H9 (cell line): Measurements from ENCODE around the gene ALLC. TPM values are rescaled to one million over a fixed set of nuclear protein-coding genes. Genes with fewer than 3 reads are reported as not detected.

ENCODE experiments used
- DNase-seq: peaks from one replicate; pipeline ENCODE4 v3.0.0-alpha.2; 2017
- H2AFZ ChIP-seq: one replicate; pipeline ENCODE4 v1.6.1; 2013; ENCODE audit warnings: mild to moderate bottlenecking, low read length, control low read depth, moderate library complexity
- H2AK5ac ChIP-seq: 2 replicates; pipeline ENCODE4 v1.6.1; 2013; ENCODE audit warnings: low read length, control low read depth, mixed read lengths; ENCODE audit not compliant: insufficient read length
- H2BK120ac ChIP-seq: one replicate; pipeline ENCODE4 v1.6.1; 2013; ENCODE audit warnings: low read depth, mild to moderate bottlenecking, low read length, control low read depth, inconsistent platforms; ENCODE audit not compliant: poor library complexity, severe bottlenecking
- H2BK12ac ChIP-seq: 2 replicates; pipeline ENCODE4 v1.6.1; 2013; ENCODE audit warnings: low read length, control low read depth, mixed read lengths, low read depth; ENCODE audit not compliant: insufficient read length
- H2BK15ac ChIP-seq: 2 replicates; pipeline ENCODE4 v1.6.1; 2013; ENCODE audit warnings: low read depth, low read length, control low read depth
- H2BK20ac ChIP-seq: one replicate; pipeline ENCODE4 v1.6.1; 2013; ENCODE audit warnings: low read depth, mild to moderate bottlenecking, low read length, control low read depth, inconsistent platforms; ENCODE audit not compliant: poor library complexity, severe bottlenecking
- H2BK5ac ChIP-seq: 2 replicates; pipeline ENCODE4 v1.6.1; 2013; ENCODE audit warnings: low read length, control low read depth, mixed read lengths; ENCODE audit not compliant: insufficient read length
- H3K14ac ChIP-seq: 2 replicates; pipeline ENCODE4 v1.6.1; 2013; ENCODE audit warnings: low read length, control low read depth; ENCODE audit not compliant: insufficient read depth
- H3K18ac ChIP-seq: 2 replicates; pipeline ENCODE4 v1.6.1; 2013; ENCODE audit warnings: low read depth, mild to moderate bottlenecking, mixed read lengths, low read length, control low read depth; ENCODE audit not compliant: insufficient read length
- H3K23ac ChIP-seq: 2 replicates; pipeline ENCODE4 v1.6.1; 2013; ENCODE audit warnings: low read length, control low read depth, mixed read lengths, low read depth; ENCODE audit not compliant: insufficient read length
- H3K23me2 ChIP-seq: 2 replicates; pipeline ENCODE4 v1.6.1; 2013; ENCODE audit warnings: low read depth, mild to moderate bottlenecking, mixed read lengths, low read length, control low read depth; ENCODE audit not compliant: insufficient read length, poor library complexity, severe bottlenecking
- H3K27ac ChIP-seq: 2 replicates; pipeline ENCODE4 v1.5.1; 2013; ENCODE audit warnings: low read length, control low read depth, mixed read lengths, low read depth; ENCODE audit not compliant: insufficient read length
- H3K27me3 ChIP-seq: 2 replicates; pipeline ENCODE4 v1.6.1; 2013; ENCODE audit warnings: low read length, control low read depth, inconsistent platforms; ENCODE audit not compliant: insufficient read depth
- H3K4ac ChIP-seq: 2 replicates; pipeline ENCODE4 v1.6.1; 2013; ENCODE audit warnings: low read depth, mild to moderate bottlenecking, control low read depth, inconsistent platforms, low read length, moderate library complexity
- H3K4me1 ChIP-seq: 2 replicates; pipeline ENCODE4 v1.6.1; 2013; ENCODE audit warnings: low read length, control low read depth, inconsistent platforms; ENCODE audit not compliant: insufficient read depth
- H3K4me2 ChIP-seq: 2 replicates; pipeline ENCODE4 v1.6.1; 2013; ENCODE audit warnings: low read length, control low read depth, mixed read lengths; ENCODE audit not compliant: insufficient read length, insufficient read depth
- H3K56ac ChIP-seq: 2 replicates; pipeline ENCODE4 v1.6.1; 2013; ENCODE audit warnings: low read depth, mild to moderate bottlenecking, mixed read lengths, low read length, control low read depth; ENCODE audit not compliant: insufficient read length
- H3K79me1 ChIP-seq: 2 replicates; pipeline ENCODE4 v1.6.1; 2013; ENCODE audit warnings: low read depth, mild to moderate bottlenecking, moderate library complexity, low read length, control low read depth, inconsistent platforms; ENCODE audit not compliant: insufficient read depth, poor library complexity, severe bottlenecking
- H3K79me2 ChIP-seq: 2 replicates; pipeline ENCODE4 v1.6.1; 2013; ENCODE audit warnings: low read length, control low read depth, inconsistent platforms; ENCODE audit not compliant: insufficient read depth
- H3K9ac ChIP-seq: 2 replicates; pipeline ENCODE4 v1.6.1; 2013; ENCODE audit warnings: low read length, control low read depth, mixed read lengths; ENCODE audit not compliant: insufficient read length; ENCODE audit errors: extremely low read depth
- H3K9me3 ChIP-seq: one replicate; pipeline ENCODE4 v1.6.1; 2013; ENCODE audit warnings: low read depth, low read length, inconsistent platforms; ENCODE audit not compliant: control insufficient read depth
- H3T11ph ChIP-seq: one replicate; pipeline ENCODE4 v1.6.1; 2013; ENCODE audit warnings: mild to moderate bottlenecking, low read length, control low read depth, inconsistent platforms
- H4K20me1 ChIP-seq: one replicate; pipeline ENCODE4 v1.6.1; 2013; ENCODE audit not compliant: control insufficient read depth, insufficient read length, insufficient read depth
- H4K5ac ChIP-seq: 2 replicates; pipeline ENCODE4 v1.6.1; 2013; ENCODE audit warnings: low read depth, mild to moderate bottlenecking, mixed read lengths, low read length, control low read depth; ENCODE audit not compliant: insufficient read length
- H4K8ac ChIP-seq: replicated peaks from 2 replicates; pipeline ENCODE4 v1.6.1; 2013; ENCODE audit warnings: low read length, control low read depth, mixed read lengths, low read depth; ENCODE audit not compliant: insufficient read length
- H4K91ac ChIP-seq: 2 replicates; pipeline ENCODE4 v1.6.1; 2013; ENCODE audit warnings: low read depth, mild to moderate bottlenecking, moderate library complexity, mixed read lengths, low read length, control low read depth; ENCODE audit not compliant: insufficient read length
- H3K27ac Mint-ChIP-seq, 3 experiments: 2 replicates in 2 of 3; 3 replicates in 1 of 3; pipeline ENCODE4 v1.8.0; 2020 to 2021; ENCODE audit warnings: mixed read lengths in 3 of 3, mild to moderate bottlenecking in 1 of 3, moderate library complexity in 1 of 3
- H3K27me3 Mint-ChIP-seq: 2 replicates; pipeline ENCODE4 v1.8.0; 2021; ENCODE audit warnings: low read depth, mild to moderate bottlenecking, moderate library complexity, mixed read lengths
- H3K36me3 Mint-ChIP-seq, 3 experiments: 2 replicates in 2 of 3; 3 replicates in 1 of 3; pipeline ENCODE4 v1.8.0; 2020 to 2021; ENCODE audit warnings: low read depth in 3 of 3, mixed read lengths in 3 of 3; ENCODE audit not compliant: insufficient read depth in 1 of 3
- H3K4me1 Mint-ChIP-seq, 2 experiments: 2 replicates each; pipeline ENCODE4 v1.8.0; 2020; ENCODE audit warnings: mixed read lengths in 2 of 2
- H3K4me3 Mint-ChIP-seq, 2 experiments: 2 replicates in 1 of 2; 3 replicates in 1 of 2; pipeline ENCODE4 v1.8.0; 2020 to 2021; ENCODE audit warnings: mild to moderate bottlenecking in 2 of 2, mixed read lengths in 2 of 2, moderate library complexity in 1 of 2
- H3K9me3 Mint-ChIP-seq, 2 experiments: 2 replicates in 1 of 2; 3 replicates in 1 of 2; pipeline ENCODE4 v1.8.0; 2020; ENCODE audit warnings: mild to moderate bottlenecking in 2 of 2, mixed read lengths in 2 of 2, moderate library complexity in 1 of 2
- WGBS: extraction: QIAGEN DNeasy Blood & Tissue Kit; methylation state at CpG from one replicate; pipeline ENCODE4 v1.1.7; 2013; ENCODE audit warnings: missing lambda C conversion rate, low lambda C conversion rate, mixed read lengths; ENCODE audit not compliant: insufficient read length; ENCODE audit errors: extremely low coverage; 5-methylcytosine and 5-hydroxymethylcytosine counted together
- total RNA-seq: library from RNA; stranded (reverse); gene quantifications from 2 replicates; pipeline ENCODE4 v1.2.1, GENCODE V29; 2021
- TF ChIP-seq, protein P1 (sequence below): fragments of 200-600 bp; sonication (generic); conservative IDR thresholded peaks from 3 replicates; pipeline ENCODE4 v1.8.0; 2021; ENCODE audit warnings: antibody characterized with exemption, mild to moderate bottlenecking

The ALLC gene
- total RNA-seq, 1 experiment from 2014 or later = not detected

DNA sequence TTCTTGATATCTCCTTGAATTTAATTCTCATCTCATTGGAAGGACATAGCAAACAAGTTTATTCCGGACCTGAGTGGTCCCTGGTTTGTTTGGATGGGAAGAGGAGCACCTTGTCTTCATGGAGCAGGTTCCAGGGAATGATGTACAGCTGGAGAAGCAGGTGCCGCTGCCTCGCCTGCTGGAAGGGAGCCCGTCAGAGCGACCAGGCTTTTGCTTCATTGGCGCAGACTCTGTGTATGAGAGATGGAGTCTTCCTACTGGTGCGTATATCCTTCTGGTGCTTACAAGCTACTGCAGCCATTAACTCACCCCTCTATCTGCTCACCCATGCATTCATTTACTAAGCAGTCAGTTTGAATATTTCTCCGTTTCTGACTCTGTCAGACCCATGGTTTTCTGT, 11.6 kb upstream of the ALLC start:
- no peak overlapping the region for H3K4me2 ChIP-seq
- no peak overlapping the region for H2BK20ac ChIP-seq
- no peak overlapping the region for H2BK15ac ChIP-seq
- no peaks in the 10 kb centered on the region for H3K9me3 ChIP-seq
- H3K36me3 Mint-ChIP-seq = no peaks in the 10 kb centered on the region
- peaks cover 8 to 11% of the 10 kb centered on the region in 2 experiments for H3K4me1 Mint-ChIP-seq
- H3K9me3 Mint-ChIP-seq = no peaks in the 10 kb centered on the region; a peak in 1 of 5 replicates
- H2BK120ac ChIP-seq = no peak overlapping the region
- H4K5ac ChIP-seq = no peak overlapping the region
- no peaks in the 10 kb centered on the region for H3K79me1 ChIP-seq
- no peak for DNase-seq
- WGBS = no CpG with 5 or more reads among the region's 8 CpGs
- no peak overlapping the region for H3K9ac ChIP-seq
- H3K23ac ChIP-seq = no peak overlapping the region
- H4K20me1 ChIP-seq = no peaks in the 10 kb centered on the region
- peaks cover 1% of the 10 kb centered on the region for H3K23me2 ChIP-seq
- H3K4me3 Mint-ChIP-seq = no peak overlapping the region
- H3T11ph ChIP-seq = no peak overlapping the region
- no peaks in the 10 kb centered on the region for H3K4me1 ChIP-seq
- H3K79me2 ChIP-seq = no peaks in the 10 kb centered on the region
- H3K27ac ChIP-seq = no peak overlapping the region
- H3K18ac ChIP-seq = no peak overlapping the region
- H2BK5ac ChIP-seq = no peak overlapping the region
- H3K14ac ChIP-seq = no peak overlapping the region
- H4K91ac ChIP-seq = no peak overlapping the region
- H3K27ac Mint-ChIP-seq = no peak overlapping the region
- H2AFZ ChIP-seq = no peak overlapping the region
- no peak overlapping the region for H3K4ac ChIP-seq
- no peaks in the 10 kb centered on the region for H3K27me3 ChIP-seq
- TF ChIP-seq, protein P1, sequence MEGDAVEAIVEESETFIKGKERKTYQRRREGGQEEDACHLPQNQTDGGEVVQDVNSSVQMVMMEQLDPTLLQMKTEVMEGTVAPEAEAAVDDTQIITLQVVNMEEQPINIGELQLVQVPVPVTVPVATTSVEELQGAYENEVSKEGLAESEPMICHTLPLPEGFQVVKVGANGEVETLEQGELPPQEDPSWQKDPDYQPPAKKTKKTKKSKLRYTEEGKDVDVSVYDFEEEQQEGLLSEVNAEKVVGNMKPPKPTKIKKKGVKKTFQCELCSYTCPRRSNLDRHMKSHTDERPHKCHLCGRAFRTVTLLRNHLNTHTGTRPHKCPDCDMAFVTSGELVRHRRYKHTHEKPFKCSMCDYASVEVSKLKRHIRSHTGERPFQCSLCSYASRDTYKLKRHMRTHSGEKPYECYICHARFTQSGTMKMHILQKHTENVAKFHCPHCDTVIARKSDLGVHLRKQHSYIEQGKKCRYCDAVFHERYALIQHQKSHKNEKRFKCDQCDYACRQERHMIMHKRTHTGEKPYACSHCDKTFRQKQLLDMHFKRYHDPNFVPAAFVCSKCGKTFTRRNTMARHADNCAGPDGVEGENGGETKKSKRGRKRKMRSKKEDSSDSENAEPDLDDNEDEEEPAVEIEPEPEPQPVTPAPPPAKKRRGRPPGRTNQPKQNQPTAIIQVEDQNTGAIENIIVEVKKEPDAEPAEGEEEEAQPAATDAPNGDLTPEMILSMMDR = no peak
- no peak overlapping the region for H3K56ac ChIP-seq
- H3K27me3 Mint-ChIP-seq = peaks cover 14% of the 10 kb centered on the region
- H2AK5ac ChIP-seq = no peak overlapping the region
- H2BK12ac ChIP-seq = no peak overlapping the region
- H4K8ac ChIP-seq = no peak overlapping the region
